NCI-H82 treated with DMSO at 0.1 percent for 48 hours (cell line): Measurements from ENCODE around the gene AP3S2.
A peak's percentile ranks its signal among the peaks of the same experiment; 100 is the strongest.
"Not testable (repeated sequence)": the region's sequence is repeated elsewhere in the genome, so short reads cannot be mapped to it uniquely, and the experiment has no call there.

Experiments
- DNase-seq: peaks from one replicate; lab custom pipeline; 2025; ENCODE audit not compliant: unreplicated experiment; lab: John Stamatoyannopoulos, UW

The AP3S2 gene

GRCh38 chr15:89893696-89894447 is at the start of gene AP3S2:
Gene AP3S2 (minus strand): TSS chr15:89893994. CDS start chr15:89893949, 45 bp downstream.
- peak; percentile 89 for DNase-seq

GRCh38 chr15:89939910-89940309 is 46.1 kb upstream of the AP3S2 start:
- DNase-seq, result no peak

- DNase-seq, result not testable (repeated sequence)
Observed at GRCh38 chr15:89939377-89939776, 45.6 kb upstream of the AP3S2 start.

- no peak for DNase-seq
Observed at GRCh38 chr15:89937365-89938350, 43.9 kb upstream of the AP3S2 start.

- no peak for DNase-seq
Observed at GRCh38 chr15:89936786-89937265, 43.0 kb upstream of the AP3S2 start.

- DNase-seq, result no peak
Observed at GRCh38 chr15:89936051-89936785, 42.4 kb upstream of the AP3S2 start.

- no peak for DNase-seq
Observed at GRCh38 chr15:89932880-89933279, 39.1 kb upstream of the AP3S2 start.

- no peak for DNase-seq
Observed at GRCh38 chr15:89928421-89928820, 34.6 kb upstream of the AP3S2 start.

GRCh38 chr15:89926158-89926557 is 32.4 kb upstream of the AP3S2 start:
- no peak for DNase-seq

GRCh38 chr15:89917442-89918101 is 23.8 kb upstream of the AP3S2 start:
- no peak for DNase-seq

GRCh38 chr15:89916660-89917059 is 22.9 kb upstream of the AP3S2 start:
- no peak for DNase-seq

- DNase-seq, result no peak
Observed at GRCh38 chr15:89912674-89913396, 19.0 kb upstream of the AP3S2 start, which contains the start of gene ARPIN. Gene ARPIN (minus strand): TSS chr15:89912952. CDS start chr15:89912835, 117 bp downstream.

- DNase-seq, result no peak
Observed at GRCh38 chr15:89912145-89912673, 18.4 kb upstream of the AP3S2 start.

- no peak for DNase-seq
Observed at GRCh38 chr15:89910891-89911626, 17.3 kb upstream of the AP3S2 start.

GRCh38 chr15:89909611-89910010 is 15.8 kb upstream of the AP3S2 start:
- no peak for DNase-seq

- no peak for DNase-seq
Observed at GRCh38 chr15:89908226-89908625, 14.4 kb upstream of the AP3S2 start.

- no peak for DNase-seq
Observed at GRCh38 chr15:89907289-89907688, 13.5 kb upstream of the AP3S2 start.

GRCh38 chr15:89905846-89906378 is 12.1 kb upstream of the AP3S2 start:
- DNase-seq, result no peak

- DNase-seq, result no peak
Observed at GRCh38 chr15:89904519-89904918, 10.7 kb upstream of the AP3S2 start.
